HG03439 (cell line): ENCODE results near the gene USP4.
"Not testable (repeated sequence)": the region's sequence is repeated elsewhere in the genome, so short reads cannot be mapped to it uniquely, and the experiment has no call there.

Experiments used
- ATAC-seq: cut with Tn5 transposase; IDR thresholded peaks from one replicate; pipeline ENCODE4 v1.9.1; 2021; ENCODE audit warnings: mild to moderate bottlenecking, moderate library complexity; ENCODE audit not compliant: unreplicated experiment

USP4 gene

DNA sequence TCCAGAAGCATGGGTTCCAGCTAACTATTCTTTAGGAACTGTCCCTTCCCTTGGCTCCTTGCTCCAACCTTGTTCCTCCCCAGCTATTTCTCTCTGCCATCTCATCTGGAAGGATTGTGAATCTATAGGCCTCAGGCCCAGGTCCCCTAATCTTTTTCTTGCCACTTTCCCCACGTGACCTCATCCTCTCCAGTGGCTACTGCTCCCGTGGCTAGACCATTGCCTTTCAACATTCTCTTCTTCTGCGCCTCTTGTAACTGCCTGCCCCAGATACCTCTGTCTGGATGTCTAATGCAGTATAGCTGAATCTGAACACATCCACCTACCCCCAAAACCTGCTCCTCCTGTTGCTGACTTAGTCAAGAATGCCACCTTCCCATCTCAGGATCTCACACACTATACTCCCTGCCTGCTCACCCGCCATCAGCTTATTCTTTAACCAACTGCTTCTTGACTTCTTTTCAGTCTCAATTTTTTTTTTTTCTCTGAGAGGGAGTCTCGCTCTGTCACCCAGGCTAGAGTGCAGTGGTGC lies 13.1 kb upstream of the USP4 start:
- no peak for ATAC-seq

DNA sequence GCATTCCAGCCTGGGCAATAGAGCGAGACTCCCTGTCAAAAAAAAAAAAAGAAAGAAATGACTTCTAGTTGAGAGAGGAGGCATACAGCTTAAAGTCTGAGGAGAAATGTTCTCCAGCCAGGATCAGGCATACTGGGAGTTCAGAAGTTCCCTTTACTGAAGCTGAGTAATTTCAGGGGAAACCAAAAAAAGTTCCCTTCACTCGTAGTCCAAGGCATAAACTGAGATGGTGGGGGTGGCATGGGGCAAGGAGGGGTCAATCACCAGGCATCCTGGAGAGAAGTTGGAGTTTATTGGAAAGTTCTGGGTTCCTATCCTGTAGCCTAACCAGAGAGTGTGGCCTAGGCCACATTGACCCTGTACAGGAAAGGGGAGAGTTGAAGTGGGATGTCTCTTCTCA lies 12.4 kb upstream of the USP4 start:
- no peak for ATAC-seq

DNA sequence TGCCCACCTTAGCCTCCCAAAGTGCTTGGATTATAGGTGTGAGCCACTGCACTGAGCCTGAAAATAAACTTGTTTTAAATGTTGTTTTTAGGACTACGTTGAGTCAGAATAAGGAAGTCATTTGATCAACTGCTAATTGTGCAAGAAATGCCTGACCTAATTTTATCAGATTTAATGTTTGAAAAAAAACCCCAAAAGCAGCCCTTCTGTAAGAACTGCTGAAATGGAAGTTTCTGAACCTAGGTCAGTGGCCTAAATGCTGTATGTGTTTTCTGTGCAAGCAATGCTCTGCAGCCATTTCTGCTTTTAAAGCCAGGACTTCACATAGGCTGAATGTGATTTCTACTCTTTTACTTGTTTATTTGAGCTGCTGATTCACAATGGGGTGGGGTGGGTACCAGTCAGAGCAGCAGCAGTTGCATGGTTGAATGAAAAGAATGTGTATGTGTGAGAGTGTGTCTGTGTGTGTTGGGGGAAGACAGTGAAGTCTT lies 11.7 kb upstream of the USP4 start:
- ATAC-seq = no peak

DNA sequence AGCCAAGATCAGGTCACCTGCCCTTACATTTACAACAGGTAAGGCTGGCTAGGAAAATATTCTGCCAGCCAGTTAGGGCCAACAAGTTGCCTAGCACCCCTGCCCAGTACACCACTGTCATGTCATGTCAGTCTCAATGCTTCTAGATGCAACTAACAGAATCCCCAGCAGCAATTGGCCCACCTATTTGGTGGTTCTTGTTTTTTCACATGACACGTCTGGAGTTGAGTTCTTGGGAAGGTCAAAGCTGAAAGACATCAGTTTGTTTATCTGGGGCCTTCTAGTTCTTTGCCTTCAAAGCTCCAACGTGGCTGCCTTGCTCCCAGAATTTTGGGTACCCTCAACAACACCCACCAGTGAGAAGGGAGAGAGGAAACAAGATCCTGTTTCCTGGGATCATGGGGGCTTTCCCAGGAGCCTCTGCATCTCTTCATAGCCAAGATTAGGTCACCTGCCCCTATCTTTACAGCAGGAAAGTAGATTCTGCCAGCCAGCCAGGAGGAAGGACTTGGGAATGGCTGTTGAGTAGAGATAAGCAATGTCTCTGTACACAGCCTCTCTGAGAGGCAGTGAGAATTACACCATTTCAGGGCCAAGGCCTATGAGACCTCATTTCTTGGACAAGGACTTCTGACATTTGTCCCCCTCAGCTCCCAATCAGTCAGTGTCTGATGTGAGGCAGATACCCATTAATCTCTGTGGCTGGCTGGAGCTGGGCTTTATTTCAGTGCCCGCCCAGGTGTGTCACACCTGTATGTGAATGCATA lies 9.7 kb upstream of the USP4 start:
- ATAC-seq = no peak

DNA sequence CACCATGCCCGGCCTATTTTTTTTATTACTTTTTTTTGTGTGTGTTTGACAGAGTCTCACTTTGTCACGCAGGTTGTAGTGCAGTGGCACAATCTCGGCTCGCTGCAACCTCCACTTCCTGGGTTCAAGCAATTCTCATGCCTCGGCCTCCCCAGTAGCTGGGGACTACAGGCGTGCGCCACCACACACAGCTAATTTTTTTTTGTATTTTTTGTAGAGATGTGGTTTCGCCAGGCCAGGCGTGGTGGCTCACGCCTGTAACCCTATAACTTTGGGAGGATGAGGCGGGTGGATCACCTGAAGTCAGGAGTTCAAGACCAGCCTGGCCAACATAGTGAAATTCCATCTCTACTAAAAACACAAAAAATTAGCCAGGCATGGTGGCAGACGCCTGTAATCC lies 8.5 kb upstream of the USP4 start:
- not testable (repeated sequence) for ATAC-seq

DNA sequence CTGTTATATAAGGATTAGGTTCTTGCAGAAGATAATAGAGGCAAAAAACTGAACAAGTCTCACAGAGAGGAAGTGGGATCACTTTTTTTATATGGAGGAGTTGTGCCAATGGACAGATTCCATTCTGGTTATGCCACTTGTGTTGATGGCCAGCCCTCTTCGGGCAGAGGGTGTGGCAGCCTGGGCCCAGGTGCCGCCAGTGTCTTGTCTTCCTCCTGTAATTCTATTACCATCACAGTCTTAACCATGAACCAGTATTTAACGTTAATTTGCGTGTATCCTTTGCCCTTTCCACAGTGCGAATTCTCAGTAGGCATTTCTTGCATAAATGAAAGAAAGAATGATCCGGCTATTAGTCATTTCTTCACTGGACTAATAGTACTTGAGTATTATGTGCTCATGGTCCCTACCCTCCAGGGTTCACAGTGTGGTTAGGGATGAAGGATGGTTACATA lies 7.0 kb upstream of the USP4 start:
- no peak for ATAC-seq

DNA sequence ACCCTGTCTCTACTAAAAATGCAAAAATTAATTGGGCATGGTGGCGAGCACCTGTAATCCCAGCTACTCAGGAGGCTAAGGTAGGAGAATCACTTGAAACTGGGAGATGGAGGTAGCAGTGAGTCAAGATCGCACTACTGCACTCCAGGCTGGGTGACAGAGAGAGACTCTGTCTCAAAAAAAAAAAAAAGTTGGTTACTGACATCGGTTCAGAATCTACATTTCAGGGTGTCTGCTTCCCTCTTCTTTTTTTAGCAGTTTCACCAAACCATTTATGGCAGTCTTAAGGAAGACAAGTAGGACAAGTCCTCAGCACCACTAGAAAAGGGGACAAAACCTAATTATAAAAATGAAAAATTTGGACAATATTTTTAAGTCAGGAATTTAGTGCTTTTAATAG lies 3.3 kb upstream of the USP4 start:
- ATAC-seq = no peak

DNA sequence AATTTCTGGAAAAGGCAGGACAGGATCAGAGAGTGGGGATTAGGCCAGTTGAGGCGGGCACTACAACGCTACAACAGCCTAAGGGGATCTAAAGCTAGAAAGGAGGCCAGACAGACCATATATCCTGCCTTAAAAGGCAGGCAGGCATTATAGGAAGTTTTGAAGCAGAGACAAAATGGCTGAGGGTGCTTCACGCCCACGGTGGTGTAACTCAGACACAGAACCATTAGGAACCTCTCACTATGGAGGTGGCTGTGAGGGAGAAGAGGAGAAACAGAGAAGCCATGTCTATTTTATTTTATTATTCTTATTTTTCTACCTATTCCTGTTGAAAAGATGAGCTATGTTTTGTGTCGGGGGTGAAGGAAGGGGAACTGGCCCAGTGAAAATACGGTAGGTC lies 2.1 kb upstream of the USP4 start:
- ATAC-seq = no peak

DNA sequence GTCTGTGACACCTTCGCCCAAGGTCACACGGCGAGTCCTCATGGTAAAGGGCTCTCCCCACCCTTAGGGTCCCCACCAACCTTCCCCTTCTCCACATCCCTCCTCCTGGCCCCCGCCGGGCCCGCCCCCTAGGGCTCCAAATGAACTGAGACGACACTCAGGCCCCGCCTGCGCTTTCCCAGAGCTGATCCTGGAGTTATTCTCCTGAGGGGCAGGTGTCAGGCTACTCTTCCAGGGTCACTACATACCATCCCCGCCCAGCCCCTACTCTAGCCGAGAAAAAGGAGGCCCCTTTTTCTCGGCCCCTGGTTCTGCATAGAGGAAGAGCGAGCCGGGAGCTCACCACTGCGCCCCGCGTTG lies 292 bp downstream of the USP4 start:
- no peak for ATAC-seq

- no peak for ATAC-seq
Measured at GRCh38 chr3:49333916-49334633, 5.8 kb downstream of the USP4 start.

- no peak for ATAC-seq
Measured at GRCh38 chr3:49333091-49333490, 6.8 kb downstream of the USP4 start.

GRCh38 chr3:49329186-49329585 lies 10.7 kb downstream of the USP4 start:
- no peak for ATAC-seq

DNA sequence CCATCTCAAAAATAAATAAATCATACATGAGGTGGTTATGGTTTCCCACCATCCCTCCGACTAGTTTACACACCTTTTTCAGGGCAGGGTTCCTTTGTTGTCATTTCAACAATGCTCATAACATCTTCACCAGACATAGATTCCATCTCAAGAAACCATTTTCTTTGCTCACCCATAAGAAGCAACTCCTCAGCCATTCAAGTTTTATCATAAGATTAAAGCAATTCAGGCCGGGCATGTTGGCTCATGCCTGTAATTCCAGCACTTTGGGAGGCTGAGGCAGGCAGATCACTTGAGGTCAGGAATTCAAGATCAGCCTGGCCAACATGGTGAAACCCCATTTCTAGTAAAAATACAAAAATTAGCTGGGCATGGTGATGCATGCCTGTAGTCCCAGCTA lies 11.5 kb downstream of the USP4 start:
- not testable (repeated sequence) for ATAC-seq

DNA sequence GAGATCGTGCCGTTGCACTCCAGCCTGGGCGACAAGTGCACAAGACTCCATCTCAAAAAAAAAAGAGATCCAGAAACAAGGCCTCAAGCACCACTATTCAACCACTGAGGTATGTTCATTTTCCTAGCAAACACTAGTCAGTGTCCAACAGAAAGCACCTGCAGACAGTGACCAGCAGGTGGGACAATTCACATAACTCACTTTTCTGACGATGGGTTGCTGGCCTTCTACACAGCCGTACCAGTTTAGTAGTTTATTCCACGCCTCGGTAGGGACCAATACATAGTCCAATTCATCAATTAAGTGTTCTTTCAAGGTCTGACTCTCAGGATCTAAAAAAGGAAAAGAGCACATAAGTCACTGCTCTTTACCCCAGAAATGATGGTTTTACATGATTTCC lies 12.4 kb downstream of the USP4 start:
- ATAC-seq = no peak

DNA sequence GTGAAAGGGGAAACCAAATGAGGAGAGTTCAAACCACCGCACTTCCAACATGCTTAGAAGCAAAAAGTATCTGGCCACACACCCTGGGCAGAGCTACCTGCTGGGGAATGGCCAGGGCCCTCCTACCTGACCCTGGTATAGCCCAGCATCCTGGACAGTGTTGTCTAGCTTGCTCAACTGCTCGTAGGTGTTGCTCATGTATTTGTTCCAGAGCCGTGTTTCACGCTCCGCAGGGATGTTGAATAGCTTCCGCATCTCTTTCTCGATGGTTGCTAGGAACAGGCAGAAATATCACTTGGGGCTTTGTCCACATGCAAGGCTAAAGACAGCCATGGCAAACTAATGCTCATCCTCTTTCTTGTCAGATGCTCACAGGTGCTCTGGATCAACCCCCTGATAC lies 15.1 kb downstream of the USP4 start:
- ATAC-seq = no peak

DNA sequence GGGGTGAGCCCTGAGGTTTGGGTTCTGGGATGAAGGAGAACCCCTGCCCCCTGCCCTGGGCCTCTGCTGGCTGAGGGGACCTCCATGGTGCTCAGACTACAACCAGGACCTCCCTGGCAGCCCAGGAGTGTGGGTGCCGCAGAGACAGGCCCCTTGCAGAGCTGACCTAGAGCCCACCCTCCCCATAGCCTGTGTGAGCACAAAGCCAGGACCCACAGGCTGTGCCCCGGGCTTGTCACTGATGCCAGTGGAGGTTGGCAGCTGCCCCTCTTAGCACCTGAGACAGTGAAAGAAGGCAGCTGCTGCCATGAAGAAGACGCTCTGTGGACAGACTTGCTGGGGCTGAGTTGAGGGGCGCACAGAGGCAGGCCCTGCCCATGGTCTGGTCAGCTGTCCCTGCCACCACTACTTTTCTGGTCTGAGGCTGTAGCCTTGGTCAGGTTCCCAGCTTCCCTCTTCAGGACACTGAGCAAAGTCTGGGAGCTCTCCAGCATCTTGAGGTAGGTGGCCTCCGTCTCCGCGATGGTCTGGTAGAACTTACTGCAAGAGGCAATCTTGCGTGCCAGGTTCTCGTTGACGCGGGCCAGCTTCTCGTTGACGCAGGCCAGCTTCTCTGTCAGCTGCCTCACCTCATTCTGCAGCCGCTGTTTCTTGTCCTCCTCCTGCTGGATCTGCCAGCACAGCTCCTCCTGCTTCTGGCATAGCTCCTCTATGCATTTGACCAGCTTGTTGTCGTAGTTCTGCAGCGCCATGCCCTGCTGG lies 23.0 kb downstream of the USP4 start:
- no peak for ATAC-seq

GRCh38 chr3:49313896-49314688 lies 25.8 kb downstream of the USP4 start:
- ATAC-seq = no peak

- ATAC-seq = no peak
Measured at GRCh38 chr3:49311283-49311682, 28.6 kb downstream of the USP4 start.

- ATAC-seq = no peak
Measured at GRCh38 chr3:49310677-49311076, 29.2 kb downstream of the USP4 start.

GRCh38 chr3:49305608-49306007 lies 34.2 kb downstream of the USP4 start:
- no peak for ATAC-seq

GRCh38 chr3:49302613-49303012 lies 37.2 kb downstream of the USP4 start:
- no peak for ATAC-seq
